ENCODE measurements around the gene THAP12. TPM values are rescaled to one million over a fixed set of nuclear protein-coding genes. Genes with fewer than 3 reads are reported as not detected.

The THAP12 gene
- total and polyA plus RNA-seq, 4 donors, result 5.6 to 21.9 (median 13.7) TPM

- TF ChIP-seq CTCF (IDR thresholded peaks at IDR 0.05; ENCODE audit: low read depth, low read length, missing input control) (no peak), NR2F2 (IDR thresholded peaks at IDR 0.05) (no peak), SP1 (IDR thresholded peaks at IDR 0.05) (no peak), ZBTB33 (IDR thresholded peaks at IDR 0.05) (no peak), ATF3 (IDR thresholded peaks at IDR 0.05) (no peak), RAD21 (IDR thresholded peaks at IDR 0.05) (no peak), EGR1 (IDR thresholded peaks at IDR 0.05; ENCODE audit: low read depth in 2 of 2) (no peak), JUND (IDR thresholded peaks at IDR 0.05) (no peak), TAF1 (conservative IDR thresholded peaks at IDR 0.05) (no peak), YY1 (IDR thresholded peaks at IDR 0.05) (no peak), REST (IDR thresholded peaks at IDR 0.05) (no peak), FOXA2 (IDR thresholded peaks at IDR 0.05) (no peak), GABPA (IDR thresholded peaks at IDR 0.05 in 1 of 2, conservative IDR thresholded peaks at IDR 0.05 in 1 of 2) (no peak), HNF4G (IDR thresholded peaks at IDR 0.05) (no peak), RXRA (IDR thresholded peaks at IDR 0.05) (no peak), HNF4A (conservative IDR thresholded peaks at IDR 0.05) (no peak), MAX (IDR thresholded peaks at IDR 0.05) (no peak), FOXA1 (IDR thresholded peaks at IDR 0.05) (no peak)
- Histone ChIP-seq H3K4me1 (ENCODE audit: control insufficient read depth in 4 of 4, insufficient read depth in 4 of 4, low read length in 3 of 4) (peaks cover 0 to 2% (median 0%) of the 10 kb centered on the region in 4 donors), H3K4me3 (ENCODE audit: low read depth in 1 of 3, low read length in 3 of 3) (no peak overlapping the region), H3K36me3 (ENCODE audit: control insufficient read depth in 4 of 4, insufficient read depth in 3 of 4, low read depth in 1 of 4, low read length in 3 of 4) (peaks cover 0 to 6% (median 2%) of the 10 kb centered on the region in 4 donors), H3K9me3 (ENCODE audit: control insufficient read depth in 4 of 4, low read length in 3 of 4) (no peaks in the 10 kb centered on the region), H3K9ac (ENCODE audit: low read depth in 1 of 2, low read length in 2 of 2) (no peak overlapping the region), H3K27ac (ENCODE audit: low read depth in 1 of 2, low read length in 2 of 2) (no peak overlapping the region), H3K27me3 (ENCODE audit: control insufficient read depth in 4 of 4, insufficient read depth in 4 of 4, low read length in 3 of 4) (no peaks in the 10 kb centered on the region)
- WGBS, result 80% methylated on average over 7 of the region's 7 CpGs
- DNase-seq (ENCODE audit: low spot score), result no peak
These were observed 18.2 kb downstream of the THAP12 start for GRCh38 chr11:76362716-76363115.

All from liver (tissue), 9 donors.